OCI-LY7 (cell line): ENCODE measurements around the gene FCAR.
"Not testable (repeated sequence)": the region's sequence is repeated elsewhere in the genome, so short reads cannot be mapped to it uniquely, and the experiment has no call there.

Experiments
- EZH2phosphoT487 ChIP-seq: fragments of 200-600 bp; sonication (generic); IDR thresholded peaks from 2 replicates; pipeline ENCODE4 v1.6.1; 2018; ENCODE audit warnings: low read depth, borderline replicate concordance, mild to moderate bottlenecking, mixed run types, antibody characterized with exemption, low read length, moderate library complexity, mixed read lengths
- TF ChIP-seq, protein P1 (sequence below): fragments of 200-600 bp; sonication (generic); conservative IDR thresholded peaks from 2 replicates; pipeline ENCODE4 v1.5.1; 2014; ENCODE audit warnings: mild to moderate bottlenecking, antibody characterized with exemption, low read length, moderate library complexity, mixed read lengths

DNA sequence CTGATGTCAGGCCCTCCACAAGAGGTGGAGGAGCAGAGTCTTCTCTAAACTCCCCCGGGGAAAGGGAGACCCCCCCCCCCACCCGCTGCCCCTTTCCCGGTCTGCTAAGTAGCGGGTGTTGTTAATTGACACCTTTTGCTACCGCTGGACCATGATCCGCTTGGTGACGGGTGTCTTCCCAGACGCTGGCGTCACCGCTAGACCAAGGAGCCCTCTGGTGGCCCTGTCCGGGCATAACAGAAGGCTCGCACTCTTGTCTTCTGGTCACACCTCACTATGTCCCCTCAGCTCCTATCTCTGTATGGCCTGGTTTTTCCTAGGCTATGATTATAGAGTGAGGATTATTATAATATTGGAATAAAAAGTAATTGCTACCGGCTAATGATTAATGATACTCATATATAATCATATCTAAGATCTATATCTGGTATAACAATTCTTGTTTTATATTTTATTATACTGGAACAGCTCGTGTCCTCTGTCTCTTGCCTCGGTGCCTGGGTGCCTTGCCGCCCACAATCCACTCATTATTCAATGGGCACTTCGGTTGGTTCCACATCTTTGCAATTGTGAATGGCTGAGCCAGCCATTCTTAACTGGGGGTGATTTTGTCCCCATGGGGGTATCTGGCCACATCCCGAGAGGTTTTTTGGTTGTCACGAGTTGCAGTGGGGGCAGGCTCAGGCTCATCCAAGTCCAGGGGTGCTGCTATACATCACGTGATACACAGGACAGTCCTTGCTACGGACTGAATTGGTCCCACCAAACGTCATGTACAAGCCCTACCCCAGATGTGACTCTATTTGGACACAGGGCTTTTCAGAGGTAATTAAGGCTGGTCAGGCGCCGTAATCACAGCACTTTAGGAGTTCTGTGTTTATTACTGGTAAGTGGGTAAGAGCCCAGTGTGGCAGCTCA lies 45.9 kb downstream of the FCAR start:
- TF ChIP-seq, protein P1, sequence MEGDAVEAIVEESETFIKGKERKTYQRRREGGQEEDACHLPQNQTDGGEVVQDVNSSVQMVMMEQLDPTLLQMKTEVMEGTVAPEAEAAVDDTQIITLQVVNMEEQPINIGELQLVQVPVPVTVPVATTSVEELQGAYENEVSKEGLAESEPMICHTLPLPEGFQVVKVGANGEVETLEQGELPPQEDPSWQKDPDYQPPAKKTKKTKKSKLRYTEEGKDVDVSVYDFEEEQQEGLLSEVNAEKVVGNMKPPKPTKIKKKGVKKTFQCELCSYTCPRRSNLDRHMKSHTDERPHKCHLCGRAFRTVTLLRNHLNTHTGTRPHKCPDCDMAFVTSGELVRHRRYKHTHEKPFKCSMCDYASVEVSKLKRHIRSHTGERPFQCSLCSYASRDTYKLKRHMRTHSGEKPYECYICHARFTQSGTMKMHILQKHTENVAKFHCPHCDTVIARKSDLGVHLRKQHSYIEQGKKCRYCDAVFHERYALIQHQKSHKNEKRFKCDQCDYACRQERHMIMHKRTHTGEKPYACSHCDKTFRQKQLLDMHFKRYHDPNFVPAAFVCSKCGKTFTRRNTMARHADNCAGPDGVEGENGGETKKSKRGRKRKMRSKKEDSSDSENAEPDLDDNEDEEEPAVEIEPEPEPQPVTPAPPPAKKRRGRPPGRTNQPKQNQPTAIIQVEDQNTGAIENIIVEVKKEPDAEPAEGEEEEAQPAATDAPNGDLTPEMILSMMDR: peak; percentile 45
- TF ChIP-seq EZH2phosphoT487: not testable (repeated sequence)
